GM12874 (cell line): ENCODE results near the gene PXDN.

Source experiments
- TF ChIP-seq, protein P1 (sequence below): IDR thresholded peaks from 2 replicates; pipeline ENCODE4 v1.5.1; 2011; ENCODE audit warnings: low read depth, mild to moderate bottlenecking, control low read depth, low read length, moderate library complexity; ENCODE audit not compliant: insufficient read depth

Gene PXDN

DNA sequence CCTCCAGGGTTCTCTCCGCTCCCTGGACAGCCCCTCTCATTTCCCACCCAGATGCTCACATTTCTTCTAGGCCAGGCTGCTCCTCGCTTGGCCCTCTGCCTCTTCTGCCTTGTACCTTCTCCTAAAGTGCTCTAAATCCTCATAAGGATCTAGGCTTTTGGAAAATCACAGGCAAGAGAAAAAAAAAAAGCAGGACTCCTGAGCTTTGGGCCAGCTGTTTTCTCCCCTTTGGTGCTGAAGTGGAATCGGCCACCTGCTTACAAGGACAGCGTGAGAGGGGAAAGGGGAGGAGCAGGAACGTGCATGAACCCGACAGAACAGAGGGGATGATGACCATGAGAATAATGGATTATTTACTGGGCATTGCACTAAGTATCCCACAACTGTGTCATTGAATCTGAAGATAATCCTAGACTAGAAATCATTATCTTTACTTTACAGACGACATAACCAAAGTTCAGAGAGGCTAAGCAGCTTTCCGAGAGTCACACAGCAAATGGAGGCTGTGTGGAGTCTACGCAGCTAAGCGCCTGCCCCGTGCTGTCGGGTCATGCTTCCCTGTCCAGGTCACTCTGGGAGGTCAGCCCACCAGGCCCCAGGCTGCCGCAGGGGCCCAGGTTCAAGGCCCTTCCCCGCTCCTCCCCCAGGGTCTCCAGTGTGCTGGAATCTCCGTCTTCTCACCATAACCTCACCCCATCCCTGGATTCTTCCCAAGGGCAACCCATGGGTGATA lies 141.9 kb downstream of the PXDN start:
- TF ChIP-seq, protein P1, sequence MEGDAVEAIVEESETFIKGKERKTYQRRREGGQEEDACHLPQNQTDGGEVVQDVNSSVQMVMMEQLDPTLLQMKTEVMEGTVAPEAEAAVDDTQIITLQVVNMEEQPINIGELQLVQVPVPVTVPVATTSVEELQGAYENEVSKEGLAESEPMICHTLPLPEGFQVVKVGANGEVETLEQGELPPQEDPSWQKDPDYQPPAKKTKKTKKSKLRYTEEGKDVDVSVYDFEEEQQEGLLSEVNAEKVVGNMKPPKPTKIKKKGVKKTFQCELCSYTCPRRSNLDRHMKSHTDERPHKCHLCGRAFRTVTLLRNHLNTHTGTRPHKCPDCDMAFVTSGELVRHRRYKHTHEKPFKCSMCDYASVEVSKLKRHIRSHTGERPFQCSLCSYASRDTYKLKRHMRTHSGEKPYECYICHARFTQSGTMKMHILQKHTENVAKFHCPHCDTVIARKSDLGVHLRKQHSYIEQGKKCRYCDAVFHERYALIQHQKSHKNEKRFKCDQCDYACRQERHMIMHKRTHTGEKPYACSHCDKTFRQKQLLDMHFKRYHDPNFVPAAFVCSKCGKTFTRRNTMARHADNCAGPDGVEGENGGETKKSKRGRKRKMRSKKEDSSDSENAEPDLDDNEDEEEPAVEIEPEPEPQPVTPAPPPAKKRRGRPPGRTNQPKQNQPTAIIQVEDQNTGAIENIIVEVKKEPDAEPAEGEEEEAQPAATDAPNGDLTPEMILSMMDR = no peak

- TF ChIP-seq, protein P1 = no peak
Measured at GRCh38 chr2:1601471-1602277, 142.6 kb downstream of the PXDN start.

- TF ChIP-seq, protein P1 = no peak
Measured at GRCh38 chr2:1601067-1601412, 143.3 kb downstream of the PXDN start.

- TF ChIP-seq, protein P1 = no peak
Measured at GRCh38 chr2:1600191-1601066, 143.9 kb downstream of the PXDN start.

GRCh38 chr2:1599301-1600085 lies 144.8 kb downstream of the PXDN start:
- TF ChIP-seq, protein P1 = no peak

GRCh38 chr2:1598800-1599199 lies 145.5 kb downstream of the PXDN start:
- TF ChIP-seq, protein P1 = no peak
